BJ (cell line): ENCODE measurements around the gene TTC27. TPM values are rescaled to one million over a fixed set of nuclear protein-coding genes. Genes with fewer than 3 reads are reported as not detected.
"Not testable (repeated sequence)": the region's sequence is repeated elsewhere in the genome, so short reads cannot be mapped to it uniquely, and the experiment has no call there.

Experiments used
- CTCF ChIA-PET: fragments of 350-600 bp; formaldehyde crosslinking; extraction: SDS; loops from one replicate; lab custom pipeline; 2021; ENCODE audit warnings: antibody characterized with exemption, inconsistent platforms; lab: Yijun Ruan, JAX
- POLR2A ChIA-PET: fragments of 300-600 bp; sonication (Branson Sonifier 250); formaldehyde crosslinking; extraction: SDS; loops from one replicate; lab custom pipeline; 2021; ENCODE audit warnings: antibody characterized with exemption; lab: Charles Lee
- DNase-seq: peaks from one replicate; pipeline ENCODE4 v3.0.0-alpha.2; 2011; ENCODE audit warnings: low read depth
- H3K27me3 ChIP-seq: 2 replicates; pipeline ENCODE4 v1.6.0; 2011; ENCODE audit warnings: low read length; ENCODE audit not compliant: control insufficient read depth, insufficient read depth
- H3K36me3 ChIP-seq: 2 replicates; pipeline ENCODE4 v1.5.1; 2011; ENCODE audit warnings: low read length; ENCODE audit not compliant: control insufficient read depth, insufficient read depth
- H3K4me3 ChIP-seq: 2 replicates; pipeline ENCODE4 v1.5.1; 2011; ENCODE audit warnings: low read depth, mild to moderate bottlenecking, control low read depth, low read length
- CTCF ChIP-seq: IDR thresholded peaks from 2 replicates; pipeline ENCODE4 v1.5.1; 2011; ENCODE audit warnings: low read depth, mild to moderate bottlenecking, control low read depth, inconsistent platforms, low read length, moderate library complexity; ENCODE audit not compliant: insufficient read depth
- polyA plus RNA-seq: library from polyadenylated mRNA; depleted of rRNA; stranded (reverse); fragments of >200 nt; gene quantifications from 2 replicates; pipeline ENCODE4 v1.2.3, GENCODE V29; 2011

TTC27 gene
- polyA plus RNA-seq, 1 experiment, result 10.4 TPM

- ChIA-PET POLR2A (no interaction called here), CTCF (no interaction called here)
- no peak overlapping the region for H3K4me3 ChIP-seq
- H3K36me3 ChIP-seq, result peaks cover 7% of the 10 kb centered on the region; the same call in 1 of the 2 replicates
- no peak for DNase-seq
- no peaks in the 10 kb centered on the region for H3K27me3 ChIP-seq
- TF ChIP-seq CTCF, result no peak
Observed at GRCh38 chr2:32626639-32627221, 1.1 kb upstream of the TTC27 start.

GRCh38 chr2:32627441-32627813 is 423 bp upstream of the TTC27 start:
- H3K4me3 ChIP-seq, result peak overlapping the region; percentile 98
- ChIA-PET POLR2A (no interaction called here), CTCF (interaction anchor here (1.0 kb wide), 1 partner anchor 14 kb away, joined by 3 read pairs; no protein-coding TSS in a partner anchor)
- peaks cover 1% of the 10 kb centered on the region; the same call in 1 of the 2 replicates for H3K36me3 ChIP-seq
- H3K27me3 ChIP-seq, result no peaks in the 10 kb centered on the region
- peak; percentile 50 for TF ChIP-seq CTCF
- no peak for DNase-seq

GRCh38 chr2:32632089-32632488 is 4.2 kb downstream of the TTC27 start:
- CTCF ChIA-PET, result no interaction called here
- no peak for TF ChIP-seq CTCF
- no peaks in the 10 kb centered on the region for H3K27me3 ChIP-seq
- 0 out of 2 replicates have a peak, but pooled peaks cover 1% of the 10 kb centered on the region for H3K36me3 ChIP-seq
- POLR2A ChIA-PET, result no interaction called here
- no peak overlapping the region for H3K4me3 ChIP-seq
- no peak for DNase-seq

GRCh38 chr2:32633040-32633439 is 5.2 kb downstream of the TTC27 start:
- no peak for TF ChIP-seq CTCF
- no peak for DNase-seq
- ChIA-PET CTCF (no interaction called here), POLR2A (no interaction called here)
- Histone ChIP-seq H3K36me3 (peaks cover 1% of the 10 kb centered on the region; the same call in 1 of the 2 replicates), H3K27me3 (no peaks in the 10 kb centered on the region), H3K4me3 (no peak overlapping the region)

- DNase-seq, H3K36me3 ChIP-seq, H3K4me3 ChIP-seq, H3K27me3 ChIP-seq, POLR2A ChIA-PET: not testable (repeated sequence)
- CTCF ChIA-PET, result interaction anchor here (0.7 kb wide), 1 partner anchor 669 kb away, joined by 7 read pairs; no protein-coding TSS in a partner anchor
Observed at GRCh38 chr2:32638548-32638947, 10.7 kb downstream of the TTC27 start.

- TF ChIP-seq CTCF, result no peak
- DNase-seq, result no peak
- POLR2A ChIA-PET, result no interaction called here
- CTCF ChIA-PET, result no interaction called here
- Histone ChIP-seq H3K27me3 (no peaks in the 10 kb centered on the region), H3K4me3 (no peak overlapping the region), H3K36me3 (peaks cover 2% of the 10 kb centered on the region)
Observed at GRCh38 chr2:32641180-32641579, 13.3 kb downstream of the TTC27 start.
